Measurements from ENCODE around the gene SCRN2.
A peak's percentile ranks its signal among the peaks of the same experiment; 100 is the strongest.

SCRN2 gene

DNA sequence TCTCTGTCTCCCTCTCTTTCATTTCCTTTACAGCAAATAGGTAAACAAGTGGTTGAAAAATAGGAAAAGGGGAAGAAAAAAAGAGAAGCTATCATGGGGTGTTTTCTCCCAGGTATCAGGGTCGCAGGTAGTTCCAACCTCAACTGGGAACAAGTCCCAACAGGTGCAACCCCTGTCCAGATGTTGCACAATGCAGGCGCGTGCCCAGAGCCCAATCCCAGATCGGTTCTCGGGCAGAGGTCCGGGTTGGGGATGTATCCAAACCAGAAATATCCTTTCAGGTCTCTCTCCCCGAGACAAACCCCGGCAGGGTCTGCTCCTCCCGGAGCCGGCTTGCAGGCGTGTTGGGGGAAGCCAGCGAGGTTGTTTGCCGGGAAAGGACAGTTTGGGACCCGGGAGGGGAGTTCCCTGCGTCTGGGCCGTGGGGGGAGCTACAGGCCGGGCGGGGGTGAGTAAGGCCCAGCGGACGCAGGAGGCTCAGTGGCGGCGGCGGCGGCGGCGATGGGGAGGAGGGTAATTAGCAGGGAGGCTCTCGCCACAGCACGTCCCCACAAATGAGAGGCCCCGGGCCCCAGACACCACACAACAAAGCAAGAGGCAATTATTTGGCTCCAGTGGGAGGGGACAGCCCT lies 31.1 kb upstream of the SCRN2 start:
- DNase-seq (ENCODE audit: low spot score): no peak
- FAIRE-seq: no peak

DNA sequence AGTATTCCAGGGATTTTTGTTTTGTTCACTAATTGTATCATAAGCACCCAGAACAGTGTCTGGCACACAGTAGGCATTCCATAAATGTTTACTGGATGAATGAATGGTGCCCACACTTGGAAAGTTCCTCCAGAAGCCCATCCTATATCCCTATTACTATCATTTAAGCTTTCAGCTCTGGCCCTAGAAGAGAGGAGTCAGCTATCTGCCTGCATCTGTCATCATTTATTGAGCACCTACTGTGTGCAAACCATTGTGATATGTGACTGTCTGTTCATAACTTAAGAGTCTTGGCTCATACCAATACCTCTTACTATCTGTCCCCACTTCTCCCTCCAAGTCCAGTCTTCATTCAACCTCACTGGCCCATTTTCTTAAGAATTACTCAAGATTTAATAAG lies 30.0 kb upstream of the SCRN2 start:
- no peak for FAIRE-seq

DNA sequence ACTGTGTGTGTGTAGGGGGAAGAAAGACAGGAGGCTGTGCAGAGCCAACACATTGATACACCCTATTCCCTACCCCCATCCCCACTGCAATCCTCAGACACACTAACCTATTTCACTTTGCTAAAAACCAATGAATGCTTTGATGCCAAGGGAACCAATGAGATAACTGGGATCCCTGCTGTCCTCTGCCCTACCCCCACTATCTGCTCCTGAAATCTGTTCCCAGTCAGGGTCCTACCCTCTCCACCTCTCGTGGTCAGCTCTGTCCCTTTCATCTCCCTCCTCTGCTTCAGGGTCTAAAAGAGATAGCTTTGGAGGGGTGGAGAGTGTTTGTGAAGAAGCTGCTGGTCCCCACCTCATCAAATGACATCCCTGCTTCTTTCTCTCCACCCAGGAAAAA lies 29.0 kb upstream of the SCRN2 start:
- FAIRE-seq: no peak
- DNase-seq (ENCODE audit: low spot score): no peak

More for the DNA sequence above, 30.0 kb upstream of the SCRN2 start:
- DNase-seq (ENCODE audit: low spot score): no peak

DNA sequence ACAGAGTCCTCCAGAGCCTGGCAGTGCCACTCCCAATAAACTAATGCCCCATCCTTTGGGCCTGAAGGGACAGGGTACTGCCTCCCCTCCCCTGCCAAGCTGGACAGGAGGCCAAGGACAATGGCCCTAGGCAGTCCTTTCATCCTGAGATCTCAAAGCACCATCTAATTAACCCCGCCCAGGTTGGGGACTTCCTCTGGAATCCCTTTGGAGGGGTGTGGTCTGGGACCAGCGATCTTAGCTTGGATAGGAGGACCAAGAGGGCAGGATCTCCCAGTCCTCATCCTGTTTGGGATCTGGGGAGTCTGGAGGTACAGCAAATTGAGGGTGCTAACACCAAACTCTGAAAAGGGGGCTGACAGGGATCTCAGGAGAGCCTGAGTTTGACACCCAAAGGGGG lies 28.0 kb upstream of the SCRN2 start:
- DNase-seq (ENCODE audit: low spot score) (no peak), FAIRE-seq (no peak)

DNA sequence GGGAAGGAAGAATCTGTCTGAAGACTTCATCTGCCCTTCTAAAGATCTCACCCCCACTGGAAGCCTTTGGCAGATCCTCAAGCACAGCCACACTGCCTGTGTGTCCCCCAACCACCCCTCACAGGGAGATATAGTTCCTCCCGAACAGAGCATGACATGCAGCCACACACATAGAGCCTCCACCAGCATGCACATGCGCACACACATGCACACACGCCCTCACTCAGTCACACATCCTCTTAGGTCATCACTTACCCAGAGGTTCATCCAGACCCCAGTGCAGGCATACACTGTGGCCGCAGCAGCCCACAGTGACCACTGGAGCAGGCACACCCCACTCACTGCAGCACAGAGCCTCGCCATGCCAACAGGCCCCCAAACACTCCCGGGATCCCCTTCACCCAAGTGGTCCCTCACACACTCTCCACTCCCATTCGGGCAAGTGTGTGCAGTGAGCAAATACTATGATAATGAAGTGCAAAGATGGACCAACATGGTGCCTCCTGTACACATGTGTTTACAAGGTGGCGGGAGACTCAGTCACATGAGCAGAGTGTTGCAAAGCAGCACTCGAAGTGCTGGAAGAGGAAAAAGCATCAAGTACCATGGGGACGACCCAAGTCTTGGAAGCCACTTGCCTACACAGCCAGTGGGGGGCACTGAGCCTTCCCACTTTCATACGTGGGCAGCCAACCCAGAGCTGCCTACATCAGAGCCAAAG lies 26.9 kb upstream of the SCRN2 start:
- no peak for FAIRE-seq
- DNase-seq (ENCODE audit: low spot score): no peak

DNA sequence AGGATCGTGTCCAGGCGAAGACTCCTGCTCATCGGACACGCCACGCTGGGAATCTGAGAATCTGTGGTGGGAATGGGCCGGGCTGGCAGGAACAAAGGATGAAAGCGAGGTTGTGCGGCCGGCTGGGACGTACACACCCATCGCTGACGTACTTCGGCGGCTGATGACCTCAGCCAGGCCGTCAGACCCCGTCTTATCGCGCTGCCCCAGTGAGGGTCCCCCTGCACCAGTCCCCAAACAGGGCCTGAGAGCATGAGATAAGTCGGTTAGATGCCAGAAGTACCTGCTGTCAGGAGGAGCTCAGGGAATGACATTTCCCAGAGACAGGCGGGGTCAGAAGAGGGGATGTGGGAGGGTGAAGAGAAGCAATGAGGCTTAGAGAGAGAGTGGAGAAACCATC lies 25.9 kb upstream of the SCRN2 start:
- FAIRE-seq (no peak), DNase-seq (ENCODE audit: low spot score) (no peak)

DNA sequence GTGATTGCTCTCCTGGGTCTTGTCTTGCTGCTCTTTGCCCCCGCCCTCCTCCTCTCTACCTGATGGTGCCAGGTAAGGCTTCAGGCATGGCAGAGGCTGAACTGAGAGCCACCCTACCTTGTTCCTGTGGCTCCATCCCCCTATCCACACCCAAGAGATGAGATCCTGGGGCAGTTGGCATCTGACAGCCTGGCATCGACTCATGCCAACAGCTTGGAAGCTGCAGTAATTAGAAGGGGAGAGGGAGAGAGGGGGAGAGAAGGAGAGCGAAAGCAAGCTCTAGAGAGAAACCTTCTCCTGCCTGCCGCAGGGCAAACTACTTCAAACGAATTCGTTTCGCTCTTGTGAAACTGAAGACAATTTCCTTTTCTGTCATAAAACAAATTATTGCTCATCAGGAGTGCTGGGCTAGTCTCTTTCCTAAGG lies 23.7 kb upstream of the SCRN2 start:
- FAIRE-seq (no peak), DNase-seq (ENCODE audit: low spot score) (no peak)

DNA sequence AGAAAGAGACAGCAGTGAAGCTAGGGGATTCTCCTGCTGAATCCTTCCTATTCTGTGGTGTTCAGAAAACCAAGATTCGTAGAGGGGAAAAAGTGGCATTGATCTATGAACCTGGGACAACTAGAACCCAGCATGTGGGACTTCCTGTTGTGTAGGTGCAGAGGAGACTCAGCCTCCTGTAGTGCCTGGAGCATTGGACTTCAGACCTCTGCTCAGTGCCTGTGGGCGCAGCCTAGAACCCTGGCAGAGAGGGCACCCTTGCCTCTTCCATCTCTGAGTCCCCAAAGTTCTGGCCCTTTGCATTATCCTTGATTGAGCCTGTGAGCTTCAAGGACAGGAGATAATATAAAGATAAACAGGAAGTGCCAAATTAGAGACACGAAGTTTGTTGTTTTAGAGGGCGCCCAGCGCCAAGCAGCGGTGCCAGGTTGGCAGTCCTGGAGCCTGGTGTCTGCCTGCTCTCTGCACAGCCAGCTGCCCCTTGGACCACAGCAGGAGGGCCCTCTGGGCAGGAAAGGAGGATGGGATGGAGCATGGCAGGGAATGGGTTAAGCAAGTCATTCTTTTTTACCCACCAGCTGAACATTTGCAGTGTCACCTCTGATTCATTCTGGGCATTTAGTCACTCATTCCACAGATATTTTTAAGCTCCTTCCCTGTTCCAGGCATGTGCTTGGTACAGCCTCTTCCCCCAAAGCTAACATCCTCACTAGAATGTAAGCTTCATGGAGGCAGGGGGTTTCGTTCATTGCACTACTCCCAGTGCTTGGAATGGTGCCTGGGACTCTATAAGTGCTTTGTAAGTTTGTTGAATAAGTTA lies 21.8 kb upstream of the SCRN2 start:
- FAIRE-seq: peak; percentile 80

DNA sequence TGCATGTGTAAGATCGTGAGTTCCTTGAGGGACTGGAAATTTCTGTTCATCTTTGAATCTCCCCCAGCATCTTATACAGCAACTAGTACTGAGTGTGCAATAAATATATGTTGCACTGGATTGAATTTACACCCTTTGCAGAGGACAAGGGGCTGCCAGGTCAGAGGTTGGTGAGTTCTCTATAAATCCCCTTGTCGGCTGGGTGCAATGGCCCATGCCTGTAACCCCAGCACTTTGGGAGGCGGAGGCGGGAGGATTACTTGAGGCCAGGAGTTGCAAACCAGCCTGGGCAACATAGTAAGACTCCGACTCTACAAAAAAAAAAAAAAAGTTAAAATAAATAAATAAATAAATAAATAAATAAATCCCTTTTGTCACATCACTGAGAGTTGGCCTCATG lies 19.3 kb upstream of the SCRN2 start:
- FAIRE-seq (no peak), DNase-seq (ENCODE audit: low spot score) (no peak)

More for the DNA sequence above, 21.8 kb upstream of the SCRN2 start:
- peak; percentile 89 for DNase-seq (ENCODE audit: low spot score)

DNA sequence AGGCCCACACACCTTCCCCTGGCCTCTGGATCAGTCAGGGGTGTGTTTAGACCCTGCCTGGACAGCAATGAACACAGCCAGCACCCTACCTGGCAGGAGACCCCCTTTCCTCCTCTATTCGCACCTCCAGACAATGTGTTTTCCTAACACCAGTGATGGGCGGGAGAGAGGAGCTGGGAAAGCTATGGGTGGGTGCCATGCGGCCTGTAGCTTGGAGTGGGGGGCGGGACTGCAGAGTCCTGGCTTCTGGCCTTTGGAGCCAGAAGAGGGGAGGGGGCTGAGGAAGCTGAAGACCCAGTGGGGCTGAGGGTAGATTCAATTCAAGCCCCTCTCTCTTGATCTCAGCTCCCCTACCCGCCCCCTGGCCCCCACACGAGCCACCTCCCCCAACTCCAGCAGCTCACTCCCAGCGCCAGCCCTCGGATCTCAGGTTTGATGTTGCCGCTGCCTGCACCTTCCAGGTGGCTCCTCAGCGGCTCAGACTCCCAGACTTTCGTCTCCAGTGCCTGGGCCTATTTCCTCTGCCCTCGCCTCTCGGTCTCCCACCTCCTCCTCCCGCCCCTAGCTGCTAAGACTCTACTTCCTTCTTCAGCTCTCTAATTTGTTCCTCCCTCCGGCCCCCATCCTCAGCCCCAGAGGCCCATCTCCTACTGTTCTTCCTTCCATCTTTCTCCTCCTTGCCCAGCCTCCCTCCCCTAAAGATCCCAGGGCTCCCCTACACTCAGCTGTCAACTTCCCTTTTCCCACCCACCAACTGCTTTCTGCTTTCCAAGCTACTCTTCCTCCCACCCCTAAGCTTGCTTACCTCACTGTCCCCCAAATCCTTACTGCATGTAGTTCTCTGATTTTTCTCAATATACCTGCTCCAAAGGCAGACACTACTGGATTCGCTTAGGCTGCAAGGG lies 16.7 kb upstream of the SCRN2 start:
- no peak for FAIRE-seq
- no peak for DNase-seq (ENCODE audit: low spot score)

DNA sequence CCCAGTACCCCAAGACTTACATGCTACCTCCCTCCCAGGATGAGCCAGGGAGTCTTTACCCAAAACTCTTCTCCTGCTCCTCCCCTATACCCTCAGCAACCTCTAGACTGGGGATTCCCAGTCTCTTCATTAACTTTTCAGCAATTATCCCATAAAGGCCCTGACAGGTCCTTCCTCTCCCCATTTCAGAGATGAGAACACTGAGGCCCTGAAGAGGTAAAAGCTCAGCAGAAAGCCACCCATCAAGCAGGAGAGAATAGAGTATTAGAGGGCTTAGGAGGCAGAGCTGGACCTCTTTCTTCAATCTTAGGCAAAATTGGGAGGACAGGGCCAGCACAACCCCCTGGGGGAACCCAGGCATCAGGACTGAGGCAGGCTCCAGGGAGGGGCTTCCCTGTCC lies 15.8 kb upstream of the SCRN2 start:
- DNase-seq (ENCODE audit: low spot score) (no peak), FAIRE-seq (no peak)

DNA sequence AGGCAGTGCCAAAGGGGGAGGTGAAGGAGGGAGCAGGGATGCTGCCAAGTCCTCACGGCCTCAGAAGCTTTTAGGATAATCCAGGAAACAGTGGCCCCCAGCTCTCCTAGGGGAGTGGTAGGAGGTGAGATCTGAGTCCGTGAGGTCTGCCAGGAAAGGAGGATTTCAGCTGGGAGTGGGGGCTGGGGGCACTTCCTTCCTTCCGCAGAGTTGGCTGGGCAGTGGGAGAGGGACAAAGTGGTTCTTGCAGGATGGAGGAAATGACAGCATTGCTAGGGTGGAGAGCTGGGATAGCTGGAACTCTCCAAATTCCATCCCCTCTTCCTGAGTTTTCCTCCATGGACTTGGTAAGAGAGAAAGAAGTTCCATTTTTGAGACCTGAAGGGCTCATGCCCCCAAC lies 14.7 kb upstream of the SCRN2 start:
- no peak for DNase-seq (ENCODE audit: low spot score)
- no peak for FAIRE-seq

DNA sequence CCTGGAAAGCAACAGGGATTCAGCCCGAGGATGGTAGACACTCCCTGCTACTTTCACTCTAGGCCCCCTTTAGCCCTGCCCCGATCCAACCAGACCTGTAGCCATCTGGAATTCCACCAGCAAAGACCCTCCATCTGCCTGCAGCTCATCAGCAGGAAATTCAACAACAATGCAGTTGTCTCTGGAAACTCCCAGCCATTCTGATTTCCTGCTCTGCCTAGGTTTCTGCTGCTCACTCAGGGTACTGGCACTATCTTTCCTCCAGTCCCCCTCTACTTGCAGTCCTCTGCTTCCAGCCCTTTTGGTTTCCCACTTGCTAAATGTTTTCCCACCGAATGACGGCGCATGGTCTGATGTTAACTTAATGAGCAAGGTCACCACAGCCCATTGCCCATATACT lies 12.5 kb upstream of the SCRN2 start:
- FAIRE-seq: no peak
- DNase-seq (ENCODE audit: low spot score): no peak

DNA sequence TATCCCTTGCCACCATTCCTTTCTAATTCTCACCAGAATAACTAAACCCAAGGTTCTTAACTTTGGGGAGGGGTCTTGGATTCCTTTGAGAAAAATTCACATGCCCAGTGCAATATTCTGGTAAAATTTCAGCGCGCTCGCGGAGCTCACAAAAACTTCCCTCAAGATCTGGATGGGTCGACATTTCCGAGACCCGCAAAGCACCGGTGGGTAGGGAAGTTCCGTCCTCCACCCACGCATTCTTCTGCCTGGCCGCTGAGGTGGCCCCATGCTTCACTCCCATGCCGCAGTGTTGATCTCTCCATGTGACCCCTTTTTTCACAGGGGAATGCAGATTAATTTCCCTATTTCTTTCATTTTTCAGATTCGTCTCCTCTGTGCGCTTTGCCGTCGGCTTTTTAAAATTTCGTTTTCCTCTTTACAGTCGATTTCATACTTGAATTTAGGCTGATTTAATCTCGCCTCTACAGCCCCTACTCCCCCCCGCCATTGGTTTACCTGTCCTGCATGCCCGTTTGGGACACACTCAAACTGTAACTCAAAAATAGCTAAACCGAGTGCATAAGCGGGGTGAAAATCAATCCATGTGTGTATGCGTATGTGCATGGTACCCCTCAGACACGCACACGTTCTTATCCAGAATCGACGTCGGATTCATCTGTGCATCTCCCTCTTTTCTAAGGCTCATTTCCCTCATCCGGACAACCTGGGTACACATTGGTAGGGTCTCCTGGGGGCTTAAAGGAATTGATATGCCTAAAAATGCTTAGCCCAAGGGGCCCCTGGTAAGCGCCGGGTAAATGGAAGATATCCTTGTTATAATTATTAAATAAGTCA lies 11.3 kb upstream of the SCRN2 start:
- DNase-seq (ENCODE audit: low spot score) (no peak), FAIRE-seq (no peak)

DNA sequence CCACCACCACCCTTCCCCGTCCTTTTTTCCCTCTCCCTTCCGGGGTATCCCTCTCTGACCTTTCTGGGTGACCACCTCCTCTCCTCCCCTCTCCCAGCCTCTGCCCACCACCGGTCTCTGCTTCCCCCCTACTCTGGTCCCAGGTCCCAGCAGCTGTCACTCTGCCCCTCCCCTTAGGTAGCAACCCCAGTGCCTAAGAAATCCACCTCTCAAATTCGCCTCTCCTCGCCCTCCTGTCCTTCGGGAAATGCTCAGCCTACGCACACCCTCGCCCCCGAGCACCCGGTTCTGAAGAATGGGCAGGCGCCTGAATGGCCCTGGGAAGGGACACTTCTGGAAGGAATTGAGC lies 10.7 kb upstream of the SCRN2 start:
- FAIRE-seq (no peak), DNase-seq (ENCODE audit: low spot score) (no peak)

DNA sequence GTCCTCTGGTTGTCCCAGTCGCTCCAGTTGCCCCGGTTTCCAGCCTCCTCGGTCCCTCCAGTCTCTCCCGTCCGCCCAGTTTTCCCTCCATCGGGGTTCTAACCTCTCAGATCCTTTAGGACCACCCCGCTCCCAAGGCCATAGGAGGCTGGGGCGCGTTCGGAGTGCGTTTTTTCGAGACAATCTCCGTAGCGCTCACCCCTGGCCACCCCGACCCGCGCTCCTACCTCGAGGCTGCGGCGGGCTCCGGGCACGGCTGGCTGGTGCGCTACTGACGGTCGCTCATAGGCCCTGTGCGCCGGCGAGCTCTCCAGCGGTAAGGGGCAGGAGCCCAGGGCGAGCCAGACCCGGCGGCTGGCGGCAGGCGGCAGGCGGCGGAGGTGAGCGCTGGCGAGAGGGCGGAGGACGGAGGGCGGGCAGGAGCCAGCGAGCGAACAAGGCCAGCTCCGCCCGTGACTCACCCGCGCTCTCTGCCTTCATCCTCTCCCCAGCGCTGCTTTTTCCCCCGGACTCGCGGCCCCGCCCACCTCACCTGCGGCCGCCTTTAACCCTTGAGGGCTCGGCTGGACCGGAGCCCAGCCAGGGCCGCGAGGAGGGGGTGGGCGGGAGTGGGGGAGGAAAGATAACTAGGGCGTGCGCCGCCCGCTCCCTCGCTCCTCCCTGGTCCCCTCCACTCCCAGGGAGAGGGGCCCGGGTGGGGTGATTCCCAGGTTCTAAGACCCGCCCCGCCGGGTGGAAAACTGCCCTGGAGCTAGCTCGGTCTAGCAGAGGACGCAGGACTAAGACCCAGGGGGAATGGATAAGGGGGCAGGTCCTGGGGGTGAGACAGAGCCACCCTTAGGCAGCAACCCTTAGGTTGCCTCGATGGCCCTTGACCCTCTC lies 9.9 kb upstream of the SCRN2 start, which contains the start of gene SP6:
TSS of gene SP6 (minus strand) at position 472 of the 882 bp plus-strand sequence. CDS start 2,734 bp downstream, outside the sequence.
- FAIRE-seq: no peak

DNA sequence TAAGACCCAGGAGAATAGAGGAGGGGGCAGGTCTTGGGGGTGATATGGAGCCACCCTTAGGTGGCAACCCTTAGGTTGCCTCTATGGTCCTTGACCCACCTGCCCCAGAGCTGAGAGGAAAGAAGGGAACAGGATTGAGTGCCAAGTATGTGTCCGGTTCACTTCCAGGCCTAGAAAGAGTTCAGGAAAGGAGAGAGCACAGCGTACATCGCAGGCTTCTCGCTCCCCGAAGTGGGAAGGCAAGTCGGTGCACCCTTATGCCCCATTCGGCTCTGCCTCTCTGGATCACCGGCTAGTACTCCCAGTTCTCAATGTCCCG lies 9.3 kb upstream of the SCRN2 start:
- FAIRE-seq: no peak
- no peak for DNase-seq (ENCODE audit: low spot score)

More for the DNA sequence above, 9.9 kb upstream of the SCRN2 start, which contains the start of gene SP6:
- peak; percentile 69 for DNase-seq (ENCODE audit: low spot score)

DNA sequence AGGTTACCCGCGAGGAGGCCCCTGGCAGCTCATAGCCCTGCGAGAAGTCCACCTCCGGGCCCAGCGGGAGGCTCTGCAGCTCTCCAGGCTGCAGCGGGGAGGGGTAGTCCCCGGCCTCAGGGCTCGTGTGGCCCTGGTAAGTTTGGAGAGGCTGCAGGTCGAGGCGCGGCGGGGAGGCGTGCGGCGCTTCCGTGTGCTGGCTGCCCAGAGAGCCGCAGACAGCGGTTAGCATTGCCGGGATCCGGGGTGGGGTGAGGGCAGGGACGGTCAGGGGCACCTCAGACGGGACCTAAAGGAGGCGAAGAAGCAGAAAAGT lies 7.1 kb upstream of the SCRN2 start:
- FAIRE-seq (no peak), DNase-seq (ENCODE audit: low spot score) (no peak)

DNA sequence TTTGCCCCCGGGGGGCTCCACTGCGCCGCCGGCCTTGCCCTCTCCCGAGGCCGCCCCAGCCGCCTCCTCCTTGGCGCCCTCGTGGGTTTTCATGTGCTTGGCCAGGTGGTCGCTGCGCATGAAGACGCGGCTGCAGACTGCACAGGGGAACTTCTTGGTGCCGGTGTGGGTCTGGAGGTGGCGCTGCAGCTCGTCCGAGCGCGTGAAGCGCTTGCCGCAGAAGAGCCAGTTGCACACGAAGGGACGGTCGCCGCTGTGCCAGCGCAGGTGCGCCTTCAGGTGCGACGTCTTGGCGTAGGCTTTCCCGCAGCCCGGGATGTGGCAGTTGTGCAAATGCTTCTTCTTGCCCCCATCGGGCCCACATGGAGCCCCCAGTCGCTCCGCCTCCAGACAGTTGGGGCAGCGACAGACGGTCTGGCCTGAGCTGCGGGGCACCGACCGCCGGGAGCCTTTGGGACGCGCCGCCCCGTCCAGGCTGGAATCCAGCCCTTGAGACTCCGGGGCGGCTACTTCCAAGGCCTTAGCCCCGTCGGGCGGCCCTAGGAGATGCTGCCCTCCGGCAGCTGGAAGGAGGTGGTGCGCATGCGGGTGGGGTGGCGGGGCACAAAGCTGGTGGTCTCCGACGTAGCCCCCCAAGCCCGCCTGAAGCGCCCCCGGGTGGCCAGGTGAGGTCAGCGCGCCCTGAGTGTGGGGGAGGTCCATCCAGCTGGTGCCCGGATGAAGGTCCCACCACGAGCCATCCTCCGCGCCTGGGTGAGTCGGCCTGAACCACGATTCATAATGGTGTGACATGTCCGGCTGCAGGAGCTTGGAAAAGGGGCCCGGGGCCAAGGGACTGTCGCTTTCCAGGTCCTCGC lies 6.5 kb upstream of the SCRN2 start:
- FAIRE-seq (no peak), DNase-seq (ENCODE audit: low spot score) (no peak)
